ENCODE results near the gene SMC1A.
A peak's percentile ranks its signal among the peaks of the same experiment; 100 is the strongest.
"Not testable (repeated sequence)": the region's sequence is repeated elsewhere in the genome, so short reads cannot be mapped to it uniquely, and the experiment has no call there.

The SMC1A gene

DNA sequence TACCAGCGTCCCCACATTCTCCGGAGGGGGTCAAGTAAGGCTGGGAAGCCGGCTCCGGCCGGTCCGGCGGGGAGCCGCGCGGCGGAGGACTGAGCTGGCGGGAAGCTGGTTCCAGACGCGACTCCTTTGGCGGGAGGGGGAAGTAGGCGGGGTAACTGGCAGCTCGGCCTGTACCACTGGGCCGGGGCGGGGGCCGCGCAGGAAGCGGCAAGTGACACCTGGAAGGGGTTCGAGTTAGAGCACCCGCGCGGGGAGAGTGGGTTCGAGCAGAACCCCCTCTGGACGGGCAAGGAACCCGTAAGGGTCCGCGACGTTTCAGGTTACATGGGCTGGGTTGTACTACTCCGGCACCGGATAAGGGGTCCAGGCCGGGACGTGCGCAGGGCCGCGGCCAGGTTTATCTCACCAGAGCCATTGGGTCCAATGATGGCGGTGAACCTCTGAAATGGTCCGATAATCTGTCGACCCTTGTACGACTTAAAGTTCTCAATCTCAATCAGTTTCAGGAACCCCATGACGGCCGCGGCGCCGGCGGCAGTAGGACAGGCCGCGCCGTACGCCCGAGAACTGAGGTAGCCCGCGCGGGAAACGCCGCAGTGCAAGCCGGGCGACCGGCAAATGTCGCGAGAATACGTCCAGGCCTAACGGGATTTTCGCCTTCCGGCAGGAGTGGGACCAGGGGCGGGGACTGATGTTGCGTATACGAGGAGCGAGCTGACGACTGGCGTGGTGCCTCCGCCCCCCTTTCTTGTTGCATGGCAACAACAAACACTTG, at the start of gene SMC1A:
Gene SMC1A, minus strand, starts transcription at position 569 of the 775 bp plus-strand sequence. Its CDS starts 54 bp downstream, at position 515.
- DNase-seq: peak; percentile 98

DNA sequence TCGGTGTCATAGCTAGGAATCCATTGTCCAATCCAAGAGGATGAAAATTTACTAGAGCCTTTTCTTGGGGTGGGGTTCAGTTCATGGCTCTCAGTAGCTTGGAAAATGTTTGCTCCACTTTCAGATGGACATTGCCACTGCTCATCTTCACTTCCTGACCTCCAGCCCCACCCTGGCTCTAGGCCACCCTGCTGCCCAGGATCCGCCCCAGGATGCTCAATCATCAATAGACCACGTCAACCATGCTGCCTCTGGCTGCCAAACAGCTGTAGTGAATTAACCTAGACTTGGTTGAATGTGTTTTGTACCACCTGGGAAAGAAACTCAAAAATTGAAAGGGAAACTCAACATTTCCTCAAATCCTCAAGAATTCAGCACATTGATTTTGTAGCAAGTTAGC, 48.9 kb upstream of the SMC1A start:
- DNase-seq: no peak

DNA sequence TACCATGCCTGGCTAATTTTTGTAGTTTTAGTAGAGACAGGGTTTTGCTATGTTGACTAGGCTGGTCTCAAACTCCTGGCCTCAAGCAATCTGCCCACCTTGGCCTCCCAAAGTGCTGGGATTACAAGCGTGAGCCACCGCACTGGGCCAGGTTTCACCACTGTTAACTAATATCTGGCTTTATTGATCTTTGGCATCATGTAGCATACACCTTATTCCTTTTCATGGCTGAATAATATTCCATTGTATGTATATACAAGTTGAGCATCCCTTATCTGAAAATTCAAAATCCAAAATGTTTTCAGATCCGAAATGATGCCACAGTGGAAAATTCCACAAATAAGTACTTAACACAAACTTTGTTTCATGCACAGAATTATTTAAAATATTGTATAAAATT, 46.2 kb upstream of the SMC1A start:
- DNase-seq: not testable (repeated sequence)

DNA sequence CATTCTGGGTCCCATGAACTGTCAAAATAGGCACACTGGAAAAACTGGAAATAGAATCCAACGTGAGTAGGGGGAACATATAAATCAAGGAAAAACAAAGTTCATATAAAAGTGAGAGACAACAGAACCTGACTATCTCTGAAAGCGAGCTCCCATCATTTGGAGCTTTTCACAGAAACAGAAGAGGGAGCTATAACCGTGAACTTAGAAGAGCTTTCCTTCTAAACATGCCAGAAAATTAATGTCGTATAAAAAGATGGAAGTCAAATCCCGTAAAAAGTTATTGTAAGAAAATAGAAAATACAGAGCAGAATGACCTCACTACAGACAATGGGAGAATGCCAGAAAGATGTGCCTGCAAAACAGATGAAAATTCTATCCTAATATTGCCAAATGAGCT, 35.6 kb upstream of the SMC1A start:
- DNase-seq: no peak

DNA sequence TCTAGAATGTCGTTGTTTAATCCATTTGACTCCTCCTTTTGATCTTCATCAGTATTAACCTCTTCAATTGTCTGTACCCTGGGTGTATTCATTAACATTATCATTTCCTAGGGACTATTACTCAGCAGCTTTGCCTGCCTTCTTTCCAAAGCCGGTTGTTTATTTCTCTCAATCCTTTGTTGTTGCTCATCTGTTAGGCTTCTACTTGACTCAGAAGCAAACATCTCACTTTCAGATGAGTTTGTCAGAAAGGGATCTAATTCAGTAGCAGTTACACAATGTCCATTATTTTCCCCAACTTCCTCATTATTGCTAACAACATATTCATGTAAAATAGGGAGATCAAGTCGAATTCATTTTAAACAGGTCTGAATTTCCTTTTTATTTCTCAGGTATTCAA, 33.8 kb upstream of the SMC1A start:
- no peak for DNase-seq

DNA sequence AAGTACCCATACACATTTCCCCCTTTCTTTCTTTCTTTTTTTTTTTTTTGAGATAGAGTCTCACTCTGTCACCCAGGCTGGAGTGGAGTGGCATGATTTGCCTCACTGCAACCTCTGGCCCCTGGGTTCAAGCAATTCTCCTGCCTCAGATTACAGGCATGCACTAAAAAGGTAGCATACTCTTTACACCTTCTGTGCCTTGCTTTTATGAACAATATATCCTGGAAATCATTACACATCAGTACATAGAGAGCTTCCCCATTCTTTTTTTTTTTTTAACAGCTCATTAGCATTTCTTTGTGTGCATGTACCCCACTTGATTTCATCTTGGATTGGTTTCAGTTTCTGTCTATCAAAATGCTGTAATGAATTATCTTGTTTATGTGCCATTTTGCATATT, 30.4 kb upstream of the SMC1A start:
- no peak for DNase-seq

DNA sequence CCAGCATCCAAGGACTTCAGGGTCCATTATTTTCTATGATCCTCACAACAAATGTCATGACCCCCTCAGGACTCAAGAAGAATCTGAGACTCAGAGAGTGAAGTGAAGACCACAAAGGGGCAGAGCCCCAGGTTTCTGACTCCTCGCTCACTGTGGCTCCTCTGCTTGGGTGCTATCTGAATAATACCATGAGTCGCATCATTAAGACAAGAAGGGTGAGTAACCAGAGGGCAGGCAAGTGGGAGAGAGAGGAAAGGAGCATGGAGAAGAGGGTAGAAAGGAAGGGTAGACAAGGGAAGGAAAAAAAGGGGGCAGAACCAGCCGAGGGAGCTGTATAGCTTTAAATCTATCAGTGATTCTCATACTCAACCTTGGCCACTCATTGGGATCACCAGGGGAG, 27.2 kb upstream of the SMC1A start:
- DNase-seq: no peak

DNA sequence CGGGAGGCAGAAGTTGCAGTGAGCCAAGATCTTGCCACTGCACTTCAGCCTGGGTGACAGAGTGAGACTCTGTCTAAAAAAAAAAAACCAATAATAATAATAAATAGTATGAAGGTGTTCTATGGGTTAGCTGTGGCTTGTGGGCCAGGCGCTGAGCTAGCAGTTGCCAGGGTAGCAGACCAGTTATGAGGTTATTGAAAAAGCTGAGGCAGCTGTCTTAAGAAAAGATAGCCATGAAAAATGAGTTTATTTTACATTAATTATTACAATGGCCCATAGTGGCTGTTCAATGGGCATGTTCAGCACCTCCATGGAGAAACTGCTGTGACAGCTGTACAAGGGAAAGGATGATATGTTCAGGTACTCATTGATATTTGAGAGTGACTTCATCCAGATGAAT, 25.0 kb upstream of the SMC1A start:
- DNase-seq: no peak

DNA sequence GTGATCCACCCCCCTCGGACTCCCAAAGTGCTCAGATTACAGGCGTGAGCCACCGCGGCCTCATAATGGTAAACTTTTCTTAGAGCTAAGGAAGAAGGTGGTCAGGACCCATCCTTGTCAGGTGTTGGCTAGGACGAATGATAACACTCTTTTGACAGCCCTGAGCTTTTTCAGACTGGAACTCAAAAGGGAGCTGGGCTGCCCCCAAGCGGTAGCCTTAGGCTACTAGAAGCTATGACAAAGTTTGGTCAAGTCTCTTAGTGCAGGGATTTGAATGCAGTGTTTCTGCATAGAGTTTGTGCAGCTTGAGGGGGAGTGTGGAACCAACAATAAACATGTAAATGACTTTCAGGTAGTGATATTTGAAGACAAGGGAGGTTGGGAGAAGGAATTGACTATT, 23.5 kb upstream of the SMC1A start:
- DNase-seq: peak; percentile 73

DNA sequence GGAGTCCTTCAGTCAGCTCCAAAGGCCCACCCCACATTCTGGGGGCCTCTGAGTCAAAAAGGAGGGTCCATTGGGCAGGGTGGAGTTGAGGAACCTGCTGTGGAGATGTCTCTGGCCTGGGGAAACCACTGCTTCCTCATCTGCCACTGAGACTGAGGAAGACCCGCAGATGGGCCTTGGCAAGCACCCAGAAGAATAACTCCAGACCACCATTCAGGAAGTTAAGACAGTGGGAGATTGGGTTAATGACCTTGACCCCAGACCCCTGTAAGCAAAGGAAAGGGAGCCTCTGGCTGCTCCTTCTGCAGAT, 19.8 kb upstream of the SMC1A start:
- DNase-seq: peak; percentile 69

DNA sequence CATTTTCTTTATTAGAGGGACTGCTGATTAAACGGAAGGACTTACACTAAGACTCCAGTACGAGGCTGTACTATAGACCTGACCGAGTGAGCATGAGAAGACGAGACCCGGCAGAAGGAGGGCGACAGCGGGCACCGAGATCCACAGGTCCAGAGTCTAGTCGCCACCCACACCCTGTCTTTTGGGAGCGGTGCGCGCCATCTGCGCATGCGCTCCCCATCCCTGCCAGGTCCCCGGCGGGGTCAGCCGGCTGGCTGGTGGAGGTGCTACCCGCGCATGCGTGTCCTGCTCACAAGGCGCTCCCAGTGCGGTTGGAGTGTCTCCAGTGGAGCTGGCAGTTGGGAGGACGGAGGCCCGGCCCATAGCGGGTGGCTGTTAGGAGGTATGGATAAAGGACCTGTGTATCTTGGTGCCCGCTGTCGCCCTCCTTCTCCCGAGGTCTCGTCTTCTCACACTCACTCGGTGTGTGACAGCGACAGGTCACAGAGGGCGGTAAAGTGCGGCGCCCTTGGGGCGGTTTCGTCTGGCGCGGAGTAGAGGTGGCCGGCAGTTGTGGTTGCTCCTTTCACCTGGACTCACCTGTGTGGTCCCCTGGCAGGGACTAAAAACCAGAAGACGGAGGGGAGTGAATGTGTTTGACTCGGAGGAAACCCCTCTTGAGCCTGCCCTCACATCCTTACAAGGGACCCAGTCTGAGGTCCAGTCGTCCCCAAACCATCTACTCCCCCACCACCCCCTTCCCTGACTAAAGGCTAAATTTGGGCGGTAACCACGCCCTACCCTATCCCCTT, 19.3 kb upstream of the SMC1A start:
- peak; percentile 87 for DNase-seq

DNA sequence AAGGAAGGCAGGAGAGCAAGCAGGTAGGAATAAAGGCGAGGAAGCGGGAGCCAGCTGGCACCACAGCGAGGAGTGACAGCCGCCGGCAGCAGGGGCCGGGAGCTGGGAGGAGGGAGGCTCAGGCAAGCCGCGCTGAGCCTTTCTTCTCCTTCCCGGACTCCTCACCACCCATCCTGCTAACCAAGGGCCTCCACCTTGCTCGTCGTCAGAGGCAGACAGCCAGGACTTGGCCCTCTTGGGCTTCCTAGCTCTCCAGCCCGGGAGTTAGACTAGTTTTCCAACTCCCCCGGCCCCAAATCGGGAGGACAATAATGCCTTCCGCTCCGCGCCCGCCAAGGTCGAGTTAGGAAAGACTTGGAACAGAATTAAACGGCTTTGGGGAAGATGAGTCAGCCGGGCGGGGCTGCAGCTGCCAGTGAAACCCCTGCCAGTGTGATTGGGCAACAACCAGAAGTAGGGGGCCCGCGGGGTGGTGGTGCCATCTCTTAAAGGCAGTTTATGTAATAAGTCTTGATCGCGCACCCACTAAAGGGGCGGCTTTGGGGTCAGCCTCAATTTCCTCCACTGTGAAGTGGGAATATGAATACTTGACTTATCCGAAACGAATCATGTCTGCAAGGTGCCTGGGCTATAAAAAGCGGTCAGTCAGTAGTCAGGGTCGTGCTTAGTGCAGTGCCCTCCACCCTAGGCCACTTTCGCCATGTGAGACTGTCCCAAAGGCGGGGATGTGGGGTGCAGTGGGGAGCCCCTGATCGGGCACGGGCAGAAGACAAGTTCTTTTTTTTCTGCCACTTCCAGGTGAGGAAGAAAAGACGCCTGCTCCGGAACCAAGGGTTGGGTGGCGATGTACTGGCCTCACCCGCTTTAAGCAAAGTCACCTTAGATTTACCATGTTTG, 18.4 kb upstream of the SMC1A start:
- DNase-seq: peak; percentile 72

DNA sequence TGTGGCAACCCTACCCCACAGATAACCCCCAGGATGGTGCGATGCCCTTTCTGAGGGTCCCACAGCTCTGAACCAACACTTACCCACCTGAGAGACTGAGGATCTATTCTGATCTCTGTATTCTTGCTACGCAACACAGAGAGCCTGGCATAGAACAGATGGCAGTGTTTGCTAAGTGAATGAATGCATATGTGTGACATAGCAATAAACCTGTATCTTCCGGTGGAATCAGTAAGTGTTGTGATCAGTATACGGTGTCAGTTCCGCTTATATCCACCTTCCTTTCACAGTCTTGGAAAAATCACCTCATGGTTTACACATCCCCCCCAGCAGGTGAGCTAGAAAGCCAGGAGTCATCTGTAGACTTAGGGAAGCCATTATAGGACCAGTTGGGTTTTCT, 17.6 kb upstream of the SMC1A start:
- no peak for DNase-seq

DNA sequence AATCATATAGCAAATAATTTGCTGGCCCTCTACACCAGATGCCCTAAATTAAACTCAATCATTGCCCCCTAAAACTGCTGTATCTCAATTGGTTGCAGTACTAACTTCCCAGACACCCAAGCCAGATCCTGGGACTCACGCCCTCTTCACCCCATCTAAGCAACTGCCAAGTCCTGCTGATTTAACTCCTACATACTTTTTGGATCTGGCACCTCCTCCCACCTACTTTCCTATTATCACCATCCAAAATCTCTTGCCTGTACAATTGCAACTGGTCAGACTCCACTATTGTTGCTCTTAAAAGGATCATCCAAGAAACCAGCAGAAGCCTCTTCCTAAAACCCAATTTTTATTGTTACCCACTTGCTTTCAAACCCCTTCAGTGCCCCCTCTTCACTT, 16.4 kb upstream of the SMC1A start:
- DNase-seq: no peak

DNA sequence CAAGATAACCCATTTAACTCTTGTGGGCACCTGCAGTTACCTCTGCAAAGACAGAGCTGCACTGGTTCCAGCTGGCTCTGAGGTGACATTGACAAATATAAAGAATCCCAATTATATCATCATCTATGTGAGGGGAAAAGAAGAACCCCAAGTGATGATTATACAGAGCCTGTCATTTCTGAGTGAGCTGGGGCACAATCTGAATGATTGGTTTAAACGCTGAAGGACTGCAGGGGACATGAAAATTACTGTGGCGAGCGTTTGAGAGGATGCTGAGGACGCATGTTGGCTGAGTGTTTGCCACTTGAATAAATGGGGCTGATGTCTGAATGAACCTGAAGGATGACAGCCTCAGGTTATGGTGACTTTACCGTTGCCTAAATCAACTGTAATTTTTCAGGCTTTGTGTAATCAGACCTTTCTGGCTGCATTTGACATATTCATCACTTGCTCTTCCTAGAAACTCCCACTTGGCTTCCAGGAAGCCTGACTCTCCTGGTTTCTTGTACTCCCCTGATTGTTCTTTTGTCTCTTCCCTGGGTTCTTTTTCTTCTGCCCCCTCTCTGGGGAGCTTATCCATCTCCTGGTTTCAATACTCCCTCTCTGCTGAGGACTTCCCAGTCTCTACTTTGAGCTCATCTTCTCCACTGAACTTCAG, 15.8 kb upstream of the SMC1A start:
- no peak for DNase-seq

DNA sequence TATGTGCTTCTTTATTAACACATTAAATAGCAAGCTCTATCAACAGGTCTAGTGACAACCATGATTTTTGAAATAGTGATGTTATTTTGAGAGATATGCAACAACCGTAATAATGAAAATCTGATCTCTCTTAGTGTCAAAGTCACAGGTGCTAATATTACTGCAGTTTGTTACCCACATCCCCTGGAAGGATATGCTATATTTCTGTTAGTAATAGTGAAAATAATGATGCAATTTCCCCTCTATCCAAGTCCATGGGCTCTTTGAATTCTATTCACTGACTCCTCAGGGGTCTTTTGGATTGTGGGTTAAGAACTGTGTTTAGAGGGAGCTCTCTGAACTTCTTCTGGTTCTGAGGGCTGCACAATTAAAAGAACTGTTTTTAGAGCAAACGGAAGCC, 14.8 kb upstream of the SMC1A start:
- no peak for DNase-seq

DNA sequence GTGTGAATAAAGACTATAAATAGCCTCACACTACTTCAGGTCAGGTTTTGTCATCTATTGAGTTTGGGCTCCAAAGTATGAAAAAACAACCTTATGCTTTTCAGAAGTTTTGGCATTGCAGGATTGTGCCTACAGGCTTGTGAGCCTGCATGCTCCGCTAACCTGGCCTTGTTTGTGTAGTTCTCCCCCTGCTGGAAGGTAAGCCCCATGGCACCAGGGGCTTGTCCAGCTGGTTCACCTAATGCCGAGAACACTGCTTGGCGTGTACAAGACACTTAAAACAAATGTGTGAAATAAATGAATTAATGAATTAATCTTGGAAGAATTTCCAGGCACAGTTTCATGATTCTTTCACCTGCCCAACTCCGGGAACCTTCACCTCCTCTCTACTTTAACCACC, 13.5 kb upstream of the SMC1A start:
- peak; percentile 89 for DNase-seq

DNA sequence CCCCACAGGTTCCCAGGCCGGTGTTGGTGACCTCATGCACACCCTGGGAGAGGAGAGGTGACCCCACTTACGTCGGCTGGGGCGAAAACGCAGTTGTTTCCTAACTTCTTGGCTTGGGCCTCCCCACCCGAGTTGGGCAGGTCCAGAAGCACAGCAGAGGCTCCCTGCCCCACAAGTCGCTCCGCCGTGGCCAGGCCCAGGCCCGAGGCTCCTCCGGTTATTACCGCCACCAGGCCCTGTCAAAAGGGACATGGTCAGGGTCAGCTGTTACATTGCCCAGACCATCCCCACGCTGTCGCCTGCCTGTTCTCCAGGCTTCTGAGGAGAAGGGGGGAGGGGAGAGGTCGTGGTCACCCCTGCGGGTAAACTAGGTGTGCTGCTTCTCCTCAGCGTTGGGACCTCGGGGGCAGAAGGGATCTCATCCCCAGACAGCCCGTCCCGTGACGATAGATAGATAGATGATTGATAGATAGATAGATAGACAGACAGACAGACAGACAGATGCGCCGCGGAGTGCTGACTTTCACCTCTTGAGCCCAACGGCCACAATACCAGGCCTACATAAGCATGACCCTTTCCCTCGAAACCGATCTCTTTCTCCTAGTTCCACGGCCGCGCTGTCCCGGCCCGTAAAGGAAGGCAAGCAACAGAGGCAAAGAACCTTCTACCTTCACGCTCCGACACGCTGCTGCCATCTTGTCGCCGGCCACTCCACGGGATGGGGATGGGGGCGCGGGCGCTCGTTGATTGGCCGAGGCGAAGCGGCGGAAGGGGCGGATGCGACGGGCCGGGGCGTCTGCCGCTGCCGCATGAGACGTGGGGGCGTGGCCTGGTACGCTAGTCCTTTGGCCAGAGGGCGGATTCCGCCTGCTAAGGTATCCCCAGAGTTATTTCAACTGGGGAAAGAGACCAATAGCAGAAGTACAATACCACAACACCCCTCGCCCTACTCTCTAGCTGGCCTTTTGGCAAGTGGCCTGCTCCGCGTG, 11.5 kb upstream of the SMC1A start, which contains the start of gene HSD17B10:
Gene HSD17B10, minus strand, starts transcription at position 720 of the 989 bp plus-strand sequence. Its CDS starts 25 bp downstream, at position 695.
- DNase-seq: peak; percentile 97

DNA sequence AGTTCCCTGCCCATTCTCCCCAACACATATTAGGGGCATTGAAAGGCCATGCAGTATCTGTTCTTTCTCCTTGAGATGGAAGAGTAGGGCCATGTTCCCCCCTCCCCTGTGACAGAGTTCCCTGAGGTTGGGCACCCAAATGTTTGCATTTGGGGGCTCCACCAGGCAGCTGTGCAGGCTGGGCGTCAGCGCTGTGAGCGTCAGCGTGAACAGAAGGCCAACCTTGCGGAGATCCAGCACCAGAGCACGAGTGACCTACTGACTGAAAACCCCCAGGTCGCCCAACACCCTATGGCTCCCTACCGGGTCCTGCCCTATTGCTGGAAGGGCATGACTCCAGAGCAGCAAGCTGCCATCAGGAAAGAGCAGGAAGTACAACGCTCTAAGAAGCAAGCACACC, 7.8 kb upstream of the SMC1A start:
- DNase-seq: no peak

DNA sequence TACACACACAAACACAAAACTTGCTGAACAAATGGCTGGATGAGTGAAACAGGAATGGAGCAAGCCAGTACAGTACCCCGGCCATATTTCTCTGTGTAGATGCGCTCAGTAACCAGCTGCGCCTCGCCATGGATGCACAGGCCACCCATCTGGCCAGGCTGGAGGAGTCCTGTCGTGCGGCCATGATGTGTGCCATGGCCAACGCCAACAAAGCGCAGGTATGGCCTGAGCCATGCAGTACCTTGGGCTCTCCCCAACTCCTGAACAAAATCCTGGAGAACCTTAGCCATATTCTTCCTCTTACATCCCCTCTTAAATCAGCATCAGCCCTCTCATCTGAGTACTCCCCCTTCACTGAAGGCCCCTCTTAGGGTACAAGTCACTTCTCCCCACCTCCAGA, 7.3 kb upstream of the SMC1A start:
- no peak for DNase-seq

DNA sequence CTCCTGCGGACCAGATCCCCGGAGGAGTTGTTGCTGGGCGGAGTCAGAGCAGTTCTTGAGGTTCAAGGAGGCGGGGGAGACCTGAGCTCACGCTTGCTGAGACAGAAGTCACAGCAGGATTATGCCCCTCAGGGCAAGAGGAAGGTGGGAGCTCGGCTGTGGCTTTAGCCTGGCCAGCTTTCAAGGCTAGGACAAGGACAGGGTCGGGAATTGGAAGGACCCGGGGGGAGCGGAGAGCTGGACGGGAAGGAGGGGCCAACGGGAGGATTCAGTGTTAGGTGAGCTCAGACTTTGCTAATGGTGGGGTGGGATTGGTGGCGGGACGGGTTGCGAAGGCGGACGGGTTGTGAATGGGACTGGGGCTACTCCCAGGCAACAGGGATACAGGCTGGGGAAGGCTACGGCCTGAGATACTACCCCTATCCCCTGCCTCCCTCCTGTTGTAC, 430 bp upstream of the SMC1A start, which contains the start of gene RIBC1:
Gene RIBC1, plus strand, starts transcription at position 13 of the 446 bp plus-strand sequence. CDS start 3,404 bp downstream, outside the sequence.
- DNase-seq: no peak

DNA sequence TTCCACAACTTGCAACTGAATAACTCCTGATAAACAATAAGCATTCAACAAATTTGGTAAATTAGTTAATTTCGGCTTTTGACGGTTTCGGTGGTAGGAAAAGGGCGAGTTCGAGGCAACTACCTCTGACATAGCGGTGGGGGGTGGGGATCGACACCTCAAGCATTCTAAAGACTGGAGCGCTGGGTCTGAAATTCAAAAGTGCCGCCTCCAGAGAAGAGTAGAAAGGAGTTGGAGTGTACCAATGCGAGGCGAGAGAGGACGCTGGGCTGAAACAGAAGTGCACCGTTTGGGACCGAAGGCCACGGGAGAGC, 725 bp downstream of the SMC1A start:
- no peak for DNase-seq

Measured in hematopoietic multipotent progenitor cell treated with erythropoietin and hydrocortisone succinate and interleukin-3 and kit ligand, for 4 days (in vitro differentiated cells).